Right kidney (tissue), 1 donor: ENCODE results near the gene ANAPC16.
"Not testable (repeated sequence)": the region's sequence is repeated elsewhere in the genome, so short reads cannot be mapped to it uniquely, and the experiment has no call there.

Experiments
- DNase-seq: peaks from one replicate; pipeline ENCODE4 v3.0.0-alpha.2; 2016

The ANAPC16 gene

DNA sequence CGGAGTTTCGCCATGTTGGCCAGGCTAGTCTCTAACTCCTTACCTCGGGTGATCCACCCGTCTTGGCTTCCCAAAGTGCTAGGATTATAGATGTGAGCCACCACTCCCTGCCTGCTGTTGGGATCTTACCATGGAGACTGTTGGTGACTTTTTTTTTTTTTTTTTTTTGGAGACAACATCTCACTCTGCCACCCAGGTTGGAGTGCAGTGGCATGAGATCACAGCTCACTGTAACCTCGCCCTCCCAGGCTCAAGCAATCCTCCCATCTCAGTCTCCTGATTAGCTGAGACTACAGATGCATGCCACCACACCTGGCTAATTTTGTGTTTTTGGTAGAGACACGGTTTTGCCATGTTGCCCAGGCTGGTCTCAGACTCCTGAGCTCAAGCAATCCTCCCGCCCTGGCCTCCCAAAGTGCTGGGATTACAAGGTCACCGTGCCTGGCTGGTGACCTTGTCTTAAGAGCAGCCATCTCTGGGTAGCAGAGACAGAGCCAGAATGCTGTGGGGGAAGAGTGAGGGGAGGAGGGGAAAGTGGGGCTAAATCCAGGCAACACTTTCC is 26.0 kb downstream of the ANAPC16 start:
- no peak for DNase-seq

- peak; percentile 37 for DNase-seq
These were observed 26.9 kb downstream of the ANAPC16 start for GRCh38 chr10:72242675-72243074.

DNA sequence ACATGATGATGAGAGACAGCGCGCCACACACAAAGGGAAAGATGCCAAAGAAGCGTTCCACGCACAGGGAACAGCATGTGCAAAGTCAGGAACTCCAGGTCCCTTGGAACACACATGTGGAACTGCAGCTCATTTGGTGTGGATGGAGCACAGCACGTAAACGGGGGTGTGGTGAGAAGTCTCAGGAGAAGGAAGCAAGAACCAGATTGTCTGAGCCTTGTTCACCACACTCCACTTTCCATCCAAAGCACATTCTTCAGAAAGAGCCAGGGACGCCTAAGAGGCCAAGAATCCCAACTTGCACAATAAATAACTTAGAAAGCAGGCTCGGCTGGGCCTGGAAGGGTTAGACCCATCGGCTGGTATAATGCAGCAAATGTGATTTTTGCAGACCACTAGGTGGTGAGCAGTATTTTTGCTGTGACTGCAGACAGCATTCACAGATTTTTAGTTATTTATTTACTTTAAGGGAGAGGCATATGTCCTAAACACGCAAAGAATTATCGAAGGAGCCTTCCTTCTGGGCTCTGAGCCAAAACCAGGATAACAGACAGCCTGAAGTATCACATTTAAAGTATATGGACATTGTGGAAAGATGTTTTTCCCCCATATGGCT is 28.1 kb downstream of the ANAPC16 start:
- peak; percentile 54 for DNase-seq

- DNase-seq: no peak
These were observed 28.8 kb downstream of the ANAPC16 start for GRCh38 chr10:72244573-72245038.

GRCh38 chr10:72245949-72246525 is 30.2 kb downstream of the ANAPC16 start:
- DNase-seq: no peak

GRCh38 chr10:72248468-72249151 is 32.8 kb downstream of the ANAPC16 start:
- peak; percentile 61 for DNase-seq

DNA sequence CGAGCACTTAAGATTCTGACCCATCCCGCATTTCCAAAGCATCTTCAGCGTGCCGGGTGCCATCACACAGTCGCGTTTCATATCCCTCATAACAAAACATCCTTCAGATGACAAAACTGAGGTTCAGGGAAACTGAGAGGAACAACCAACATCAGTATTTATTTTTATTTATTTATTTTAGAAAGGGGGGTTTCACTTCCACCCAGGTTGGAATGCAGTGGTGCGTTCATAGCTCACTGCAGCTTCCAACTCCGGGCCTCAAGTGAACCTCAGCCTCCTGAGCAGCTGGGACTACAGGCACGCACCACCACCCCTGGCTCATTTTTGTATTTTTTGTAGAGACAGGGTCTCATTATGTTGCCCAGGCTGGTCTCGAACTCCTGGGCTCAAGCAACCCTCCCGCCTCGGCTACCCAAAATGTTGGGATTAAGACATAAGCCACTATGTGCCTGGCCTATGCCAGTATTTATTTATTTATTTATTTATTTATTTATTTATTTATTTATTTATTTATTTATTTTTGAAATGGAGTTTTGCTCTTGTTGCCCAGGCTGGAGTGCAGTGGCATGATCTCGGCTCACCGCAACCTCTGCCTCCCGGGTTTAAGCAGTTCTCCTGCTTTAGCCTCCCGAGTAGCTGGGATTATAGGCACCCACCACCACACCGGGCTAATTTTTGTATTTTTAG is 33.5 kb downstream of the ANAPC16 start:
- not testable (repeated sequence) for DNase-seq

GRCh38 chr10:72250666-72251065 is 34.9 kb downstream of the ANAPC16 start:
- DNase-seq: no peak

GRCh38 chr10:72251635-72252034 is 35.8 kb downstream of the ANAPC16 start:
- DNase-seq: no peak

DNA sequence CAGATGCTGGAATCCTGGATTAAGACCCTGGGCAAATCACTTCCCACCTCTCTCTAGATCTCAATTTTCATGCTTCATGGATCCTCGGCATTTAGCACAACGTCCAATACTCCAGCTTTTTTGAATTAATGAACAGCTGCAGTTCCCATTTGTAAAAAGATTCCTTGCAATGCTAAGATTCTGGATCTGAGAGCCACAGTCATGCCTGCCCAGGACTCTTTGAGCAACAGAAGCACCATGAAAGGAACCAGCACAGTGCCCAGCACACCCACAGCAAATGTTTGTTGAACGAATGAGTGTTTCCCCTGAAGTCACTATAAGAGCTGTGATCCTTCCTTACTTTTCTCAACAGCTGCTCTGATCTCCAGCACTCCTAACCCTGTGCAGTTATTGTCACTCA is 37.2 kb downstream of the ANAPC16 start:
- DNase-seq: no peak

DNA sequence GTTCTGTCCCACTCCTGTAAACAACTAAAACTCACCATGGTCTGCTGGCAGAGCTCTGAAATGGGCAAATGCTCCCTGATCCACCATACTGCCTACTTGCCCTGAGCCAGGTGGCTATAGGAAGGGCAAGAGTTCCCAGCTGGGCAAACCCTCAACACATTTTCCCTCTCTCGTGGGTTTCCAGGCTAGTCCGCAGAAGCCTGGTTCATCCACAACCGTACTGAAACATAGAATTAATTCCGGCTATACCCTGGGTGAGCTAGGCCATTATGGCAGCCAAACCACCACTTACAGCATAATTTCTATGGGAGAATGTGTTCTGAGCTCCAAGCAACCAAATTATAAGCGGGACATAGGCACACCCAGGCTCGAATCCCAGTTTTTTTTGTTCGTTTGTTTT is 37.8 kb downstream of the ANAPC16 start:
- DNase-seq: no peak

GRCh38 chr10:72254813-72255568 is 39.2 kb downstream of the ANAPC16 start:
- peak; percentile 72 for DNase-seq

GRCh38 chr10:72255977-72256729 is 40.3 kb downstream of the ANAPC16 start:
- no peak for DNase-seq

DNA sequence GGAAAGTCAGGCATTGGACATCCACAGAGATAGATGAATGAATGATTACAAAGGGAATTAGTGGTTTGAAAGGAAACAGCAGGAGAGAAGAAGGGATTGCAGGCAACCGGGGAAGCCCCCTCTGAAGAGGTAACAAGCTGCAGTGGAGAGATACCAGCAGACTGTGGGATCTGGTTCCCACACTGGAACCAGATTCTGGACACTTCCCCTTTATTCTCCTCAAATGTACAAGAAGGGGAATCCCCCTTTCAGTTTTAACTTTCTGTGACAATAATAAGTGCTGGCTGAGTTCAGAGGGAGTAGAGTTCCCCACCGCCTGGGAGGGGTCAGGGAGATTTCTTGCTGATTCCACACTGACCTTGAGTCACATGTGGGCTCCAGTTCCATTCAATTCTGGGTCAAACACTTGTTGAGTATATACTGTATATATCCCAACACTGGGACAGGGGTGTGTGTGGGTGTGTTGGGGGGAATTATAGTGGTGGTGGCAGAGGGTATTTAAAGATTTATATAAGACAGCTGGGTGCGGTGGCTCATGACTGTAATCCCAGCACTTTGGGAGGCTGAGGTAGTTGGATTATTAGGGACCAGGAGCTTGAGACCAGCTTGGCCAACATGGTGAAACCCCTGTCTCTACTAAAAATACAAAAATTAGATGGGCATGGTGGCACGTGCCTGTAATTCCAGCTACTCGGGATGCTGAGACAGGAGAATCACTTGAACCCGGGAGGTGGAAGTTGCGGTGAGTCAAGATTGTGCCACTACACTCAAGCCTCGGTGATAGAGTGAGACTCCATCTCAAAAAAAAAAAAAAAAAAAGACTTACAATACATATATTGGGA is 41.5 kb downstream of the ANAPC16 start:
- DNase-seq: no peak

GRCh38 chr10:72258617-72259016 is 42.8 kb downstream of the ANAPC16 start:
- DNase-seq: no peak

DNA sequence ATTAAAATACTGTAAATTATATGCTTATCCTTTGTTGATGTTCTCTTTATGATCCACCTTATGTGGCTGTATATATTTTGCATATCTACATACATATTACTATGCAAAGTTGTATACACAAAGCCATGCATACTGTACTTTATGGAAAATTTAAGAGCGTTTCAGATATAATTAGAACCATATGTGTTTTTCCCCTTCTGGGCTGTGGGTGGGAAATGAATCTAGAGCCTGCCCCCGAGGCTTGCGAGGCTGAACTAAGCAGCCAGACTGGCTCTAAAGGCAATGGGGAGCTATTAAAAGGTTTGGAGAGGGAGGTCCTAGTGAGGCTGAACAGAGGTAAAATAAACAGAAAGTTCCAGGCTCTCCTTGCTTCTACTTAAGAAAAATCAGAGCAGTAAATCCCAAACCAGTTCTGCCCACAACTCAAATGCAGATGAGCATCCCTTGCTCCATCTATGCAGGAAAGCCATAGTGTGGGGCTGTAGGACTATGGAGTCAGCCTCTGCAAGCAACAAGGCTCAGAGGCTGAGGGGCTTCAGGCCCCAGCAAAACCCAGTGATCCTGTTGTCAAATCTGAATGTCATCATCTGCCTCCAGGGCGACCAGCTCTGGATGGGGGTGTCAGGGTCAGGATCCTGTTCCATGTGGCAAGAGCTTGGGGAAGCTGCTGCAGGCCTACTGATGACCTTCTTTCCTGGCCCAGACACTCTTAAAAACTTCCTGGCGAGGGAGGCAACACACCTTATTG is 43.9 kb downstream of the ANAPC16 start:
- DNase-seq: peak; percentile 67

DNA sequence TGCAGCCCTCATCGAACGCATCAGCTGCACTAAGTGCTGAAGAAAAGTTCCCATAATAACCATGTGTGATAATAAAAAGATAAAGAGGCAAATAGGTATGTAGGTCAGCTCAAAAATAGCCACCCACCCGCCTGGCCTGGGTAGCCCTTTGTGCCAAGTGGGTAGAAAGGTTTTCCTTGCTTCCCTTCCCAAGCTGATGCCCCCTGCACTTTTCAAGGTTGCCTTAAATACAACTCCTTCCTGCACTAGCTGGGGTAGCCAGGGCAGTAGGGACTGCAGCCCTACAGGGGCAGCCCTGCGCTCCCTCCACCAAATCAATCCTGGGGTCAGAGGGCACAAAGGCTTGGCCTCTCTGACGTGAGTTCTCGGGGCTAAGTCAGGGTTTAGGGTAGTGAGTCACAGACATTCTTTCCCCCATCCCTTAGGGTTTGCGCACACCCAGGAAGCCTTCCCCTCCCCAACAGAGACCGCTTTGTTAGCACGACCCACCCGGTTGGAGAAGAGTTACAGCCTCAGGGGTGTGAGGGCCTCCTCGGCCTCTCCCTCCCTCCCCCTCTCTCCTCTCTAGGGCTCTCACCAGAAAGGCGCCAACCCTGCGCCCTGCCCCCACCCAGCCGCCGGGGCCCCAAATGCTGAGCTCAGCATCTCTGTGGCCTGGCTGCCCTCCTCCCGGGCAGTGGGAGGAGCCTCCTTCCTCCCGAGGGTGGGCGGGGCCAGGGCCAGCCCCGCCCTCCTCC is 44.6 kb downstream of the ANAPC16 start:
- DNase-seq: peak; percentile 84

DNA sequence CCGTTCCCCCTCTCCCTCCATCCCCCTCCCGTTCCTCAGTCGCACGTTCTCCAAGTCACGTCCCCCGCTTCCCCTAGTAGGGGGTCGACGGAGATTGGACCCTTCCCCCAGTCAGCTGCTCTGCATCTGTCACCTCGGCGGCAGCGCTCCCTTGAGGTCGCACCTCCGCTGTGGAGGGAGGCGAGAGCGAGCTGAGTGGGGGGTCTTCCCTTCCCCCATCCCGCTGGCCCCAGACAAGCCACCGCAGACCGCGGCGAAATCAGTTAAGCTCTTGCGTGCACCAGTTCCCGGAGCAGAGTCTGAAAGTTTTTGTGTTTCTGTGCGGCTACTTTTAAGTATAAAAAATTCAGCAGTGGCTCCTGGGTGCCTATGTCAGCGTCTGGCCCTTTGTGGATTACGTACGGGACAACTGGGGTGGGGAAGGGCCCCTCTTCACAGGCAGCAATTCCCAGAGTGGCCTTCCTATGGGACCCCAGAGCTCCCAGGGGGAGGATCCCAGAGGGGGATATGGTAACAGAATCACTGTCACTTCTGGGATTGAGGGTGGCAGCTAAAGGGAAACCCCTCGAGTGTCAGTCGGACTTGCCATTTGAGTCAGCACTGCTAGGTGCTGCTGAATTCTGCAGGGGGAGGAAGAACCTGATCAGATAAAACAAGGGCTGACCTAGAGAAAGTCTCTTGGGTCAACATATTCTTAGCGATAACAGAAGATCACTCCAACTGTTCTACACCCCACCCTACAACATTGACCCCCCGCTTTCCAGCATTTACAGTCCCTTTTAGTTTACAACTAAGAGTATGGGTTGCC is 45.4 kb downstream of the ANAPC16 start:
- peak; percentile 94 for DNase-seq
